ENCODE data around the gene MS4A8.
"Not testable (repeated sequence)": the region's sequence is repeated elsewhere in the genome, so short reads cannot be mapped to it uniquely, and the experiment has no call there.

The MS4A8 gene

DNA sequence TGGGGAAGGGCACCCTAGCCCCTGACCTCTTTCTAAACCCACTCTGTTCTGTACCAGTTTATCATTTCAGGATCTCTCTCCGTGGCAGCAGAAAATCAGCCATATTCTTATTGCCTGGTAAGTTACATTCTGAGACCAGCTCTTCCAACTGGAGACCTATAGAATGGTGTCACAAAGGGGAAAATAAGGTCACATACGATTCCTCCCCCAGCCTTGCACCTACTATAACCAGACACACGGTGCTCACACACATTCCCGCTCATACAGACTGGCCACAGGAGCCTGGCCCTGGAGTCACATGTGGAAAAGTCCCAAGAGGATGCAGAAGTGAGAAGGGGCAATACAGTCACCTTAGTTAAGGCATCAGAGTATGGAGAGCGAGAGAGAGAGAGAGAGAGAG is 7.5 kb downstream of the MS4A8 start:
- in situ Hi-C loops (cut with MboI; ENCODE audit: low sequenced_read_pairs): no loop called here
- Histone ChIP-seq H3K36me3 (replicated peaks) (no peaks in the 10 kb centered on the region), H3K27me3 (ENCODE audit: low read depth) (no peaks in the 10 kb centered on the region), H3K4me3 (no peak overlapping the region), H3K4me1 (no peaks in the 10 kb centered on the region), H3K9me3 (no peaks in the 10 kb centered on the region)
- DNase-seq (ENCODE audit: low spot score in 2 of 2): no peak

DNA sequence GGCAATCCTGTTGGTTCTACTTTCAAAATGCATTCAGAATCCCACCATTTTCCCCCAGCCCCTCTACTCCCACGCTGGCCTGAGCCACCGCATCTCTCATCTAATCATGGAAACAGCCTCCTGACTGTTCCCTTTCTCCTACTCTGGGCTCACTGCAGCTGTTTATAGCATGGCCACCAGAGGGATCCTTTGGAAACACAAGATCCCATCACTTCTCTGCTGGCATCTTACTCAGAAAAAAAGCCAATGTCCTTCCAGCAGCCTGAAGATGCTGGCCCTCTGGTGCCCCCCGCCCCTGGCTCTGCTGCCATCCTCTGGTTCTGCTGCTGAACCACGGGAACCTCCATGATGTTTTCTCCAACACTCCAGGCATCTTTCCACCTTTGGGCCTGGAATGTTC is 11.1 kb downstream of the MS4A8 start:
- in situ Hi-C loops (cut with MboI; ENCODE audit: low sequenced_read_pairs): no loop called here
- H3K9me3 ChIP-seq: no peaks in the 10 kb centered on the region
- no peaks in the 10 kb centered on the region for H3K36me3 ChIP-seq (replicated peaks)
- no peaks in the 10 kb centered on the region for H3K4me1 ChIP-seq
- no peak for DNase-seq (ENCODE audit: low spot score in 2 of 2)
- no peaks in the 10 kb centered on the region for H3K27me3 ChIP-seq (ENCODE audit: low read depth)
- H3K4me3 ChIP-seq: no peak overlapping the region

- Histone ChIP-seq H3K4me3 (no peak overlapping the region), H3K4me1 (no peaks in the 10 kb centered on the region), H3K9me3 (no peaks in the 10 kb centered on the region), H3K27me3 (ENCODE audit: low read depth) (no peaks in the 10 kb centered on the region), H3K36me3 (replicated peaks) (no peaks in the 10 kb centered on the region)
- in situ Hi-C loops (cut with MboI; ENCODE audit: low sequenced_read_pairs): no loop called here
- DNase-seq (ENCODE audit: low spot score in 2 of 2): no peak
These were observed 11.9 kb downstream of the MS4A8 start for GRCh38 chr11:60711276-60711675.

- H3K27me3 ChIP-seq (ENCODE audit: low read depth); H3K4me3 ChIP-seq: not testable (repeated sequence)
These were observed 14.0 kb downstream of the MS4A8 start for GRCh38 chr11:60713423-60713822.

DNA sequence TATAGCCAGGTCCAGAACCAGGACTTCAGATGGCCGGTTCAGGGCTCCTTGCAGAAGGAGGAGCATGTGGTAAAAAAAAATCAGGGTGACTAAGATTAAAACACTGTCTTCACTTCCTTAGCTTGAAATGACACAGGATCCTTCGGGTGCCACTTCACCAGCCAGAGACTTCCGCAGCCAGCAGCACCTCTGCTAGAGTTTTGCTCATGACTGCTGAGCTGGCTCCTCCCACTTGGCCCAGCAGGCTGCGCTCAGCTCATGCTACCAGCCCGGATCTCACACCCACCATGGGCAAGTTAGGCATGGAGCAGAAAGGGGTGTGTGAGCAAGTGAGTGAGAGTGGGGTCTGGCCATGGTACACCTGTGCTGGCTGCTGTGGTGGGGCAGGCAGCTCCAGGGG is 18.5 kb downstream of the MS4A8 start:
- Histone ChIP-seq H3K36me3 (replicated peaks) (no peaks in the 10 kb centered on the region), H3K27me3 (ENCODE audit: low read depth) (no peaks in the 10 kb centered on the region), H3K4me1 (no peaks in the 10 kb centered on the region), H3K9me3 (0 out of 2 replicates have a peak, but pooled peaks cover 2% of the 10 kb centered on the region), H3K4me3 (no peak overlapping the region)
- no peak for DNase-seq (ENCODE audit: low spot score in 2 of 2)
- in situ Hi-C loops (cut with MboI; ENCODE audit: low sequenced_read_pairs): no loop called here

More at GRCh38 chr11:60713423-60713822, 14.0 kb downstream of the MS4A8 start:
- in situ Hi-C loops (cut with MboI; ENCODE audit: low sequenced_read_pairs); H3K4me1 ChIP-seq; DNase-seq (ENCODE audit: low spot score in 2 of 2); H3K9me3 ChIP-seq; H3K36me3 ChIP-seq (replicated peaks): not testable (repeated sequence)

- Histone ChIP-seq H3K9me3 (0 out of 2 replicates have a peak, but pooled peaks cover 2% of the 10 kb centered on the region), H3K36me3 (replicated peaks) (no peaks in the 10 kb centered on the region), H3K4me3 (no peak overlapping the region), H3K27me3 (ENCODE audit: low read depth) (no peaks in the 10 kb centered on the region), H3K4me1 (no peaks in the 10 kb centered on the region)
- in situ Hi-C loops (cut with MboI; ENCODE audit: low sequenced_read_pairs): no loop called here
- DNase-seq (ENCODE audit: low spot score in 2 of 2): no peak
These were observed 19.3 kb downstream of the MS4A8 start for GRCh38 chr11:60718524-60719316.

GRCh38 chr11:60719391-60719790 is 20.0 kb downstream of the MS4A8 start:
- in situ Hi-C loops (cut with MboI; ENCODE audit: low sequenced_read_pairs): no loop called here
- Histone ChIP-seq H3K27me3 (ENCODE audit: low read depth) (no peaks in the 10 kb centered on the region), H3K36me3 (replicated peaks) (no peaks in the 10 kb centered on the region), H3K9me3 (0 out of 2 replicates have a peak, but pooled peaks cover 2% of the 10 kb centered on the region), H3K4me3 (no peak overlapping the region), H3K4me1 (no peaks in the 10 kb centered on the region)
- DNase-seq (ENCODE audit: low spot score in 2 of 2): no peak

DNA sequence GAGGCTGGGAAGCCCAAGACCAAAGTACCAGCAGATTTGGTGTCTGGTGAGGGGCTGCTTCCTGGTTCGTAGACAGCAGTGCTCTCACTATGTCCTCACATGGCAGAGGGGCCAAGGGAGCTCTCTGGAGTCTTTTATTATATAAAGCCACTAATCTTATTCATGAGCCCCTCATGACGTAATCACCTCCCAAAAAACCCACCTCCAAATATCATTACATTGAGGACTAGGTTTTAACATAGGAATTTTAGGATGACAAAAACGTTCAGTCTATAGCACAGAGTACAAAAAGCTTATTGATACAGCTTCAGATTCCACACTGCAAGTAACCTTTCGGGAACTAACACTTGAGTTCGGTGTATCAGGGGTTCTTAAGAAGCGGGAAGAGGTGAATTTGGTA is 21.0 kb downstream of the MS4A8 start:
- in situ Hi-C loops (cut with MboI; ENCODE audit: low sequenced_read_pairs): no loop called here
- no peaks in the 10 kb centered on the region for H3K4me1 ChIP-seq
- no peaks in the 10 kb centered on the region for H3K27me3 ChIP-seq (ENCODE audit: low read depth)
- 0 out of 2 replicates have a peak, but pooled peaks cover 2% of the 10 kb centered on the region for H3K9me3 ChIP-seq
- no peak for DNase-seq (ENCODE audit: low spot score in 2 of 2)
- H3K36me3 ChIP-seq (replicated peaks): no peaks in the 10 kb centered on the region
- no peak overlapping the region for H3K4me3 ChIP-seq

DNA sequence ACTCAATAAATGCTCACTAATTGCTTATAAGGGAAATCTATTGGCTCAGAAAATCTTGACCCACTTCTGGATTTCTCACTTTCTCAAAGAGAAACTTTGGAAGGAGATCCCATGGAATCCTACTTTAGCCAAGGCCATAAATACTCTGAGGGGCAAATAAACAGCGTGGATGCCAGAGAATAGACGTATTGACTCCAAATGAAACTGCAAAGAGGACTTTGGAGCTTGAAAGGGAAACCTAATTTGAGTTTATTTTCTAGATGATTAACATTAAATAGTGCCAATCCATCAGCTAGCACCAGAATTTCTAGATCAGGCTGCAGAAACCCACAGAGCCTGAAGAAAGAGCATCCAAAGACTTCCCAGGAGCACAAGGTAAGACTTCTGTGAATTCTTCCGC is 25.0 kb downstream of the MS4A8 start, which contains the start of gene MS4A18:
Gene MS4A18, plus strand, starts transcription at position 301 of the 400 bp plus-strand sequence.
- in situ Hi-C loops (cut with MboI; ENCODE audit: low sequenced_read_pairs): no loop called here
- no peak for DNase-seq (ENCODE audit: low spot score in 2 of 2)
- H3K9me3 ChIP-seq: no peaks in the 10 kb centered on the region
- no peaks in the 10 kb centered on the region for H3K4me1 ChIP-seq
- H3K36me3 ChIP-seq (replicated peaks): no peaks in the 10 kb centered on the region
- H3K4me3 ChIP-seq: no peak within 1 kb of the TSS
- no peaks in the 10 kb centered on the region; the same call in 1 of the 2 replicates for H3K27me3 ChIP-seq (ENCODE audit: low read depth)

DNA sequence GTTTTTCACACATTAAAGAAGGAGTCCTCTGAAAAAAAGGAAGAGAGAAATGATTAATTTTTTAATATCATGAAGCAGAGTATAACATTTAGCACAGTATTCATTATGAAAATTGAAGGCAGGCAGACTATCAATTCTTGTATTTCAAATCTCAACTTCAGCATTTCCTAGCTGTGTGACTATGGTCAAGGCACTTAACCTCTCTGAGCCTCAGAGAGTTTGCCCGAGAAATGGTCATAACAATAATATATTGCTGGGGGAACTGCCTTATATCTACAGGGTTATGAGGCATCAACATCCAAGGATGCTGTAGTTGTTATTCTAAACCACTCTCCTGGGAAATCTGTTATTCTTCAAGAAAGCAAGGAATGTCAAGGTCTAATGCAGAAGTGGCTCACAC is 26.2 kb downstream of the MS4A8 start:
- H3K27me3 ChIP-seq (ENCODE audit: low read depth): no peaks in the 10 kb centered on the region; the same call in 1 of the 2 replicates

DNA sequence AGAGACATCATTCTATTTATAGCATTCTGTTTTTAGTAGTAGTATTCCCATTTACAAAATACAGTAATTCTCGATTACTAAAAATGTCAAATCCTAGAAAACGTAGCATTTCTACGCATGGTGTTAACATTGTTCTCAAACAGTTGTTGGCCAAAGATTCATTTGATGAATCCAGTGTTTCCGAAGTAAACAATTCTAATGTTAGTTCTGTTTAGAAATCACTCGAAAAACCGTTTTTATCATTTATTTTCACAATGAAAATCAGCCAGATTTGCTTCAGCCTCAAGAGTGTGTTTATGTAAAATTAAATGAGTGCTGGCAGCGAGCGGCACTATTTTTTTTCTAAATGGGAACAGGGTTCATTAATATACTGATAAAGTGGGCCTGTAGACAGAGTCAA is 32.2 kb downstream of the MS4A8 start:
- no peak for DNase-seq (ENCODE audit: low spot score in 2 of 2)
- H3K27me3 ChIP-seq (ENCODE audit: low read depth): no peaks in the 10 kb centered on the region; the same call in 1 of the 2 replicates

More for the DNA sequence above, 26.2 kb downstream of the MS4A8 start:
- Histone ChIP-seq H3K36me3 (replicated peaks) (no peaks in the 10 kb centered on the region), H3K9me3 (no peaks in the 10 kb centered on the region), H3K4me1 (no peaks in the 10 kb centered on the region), H3K4me3 (no peak overlapping the region)
- no peak for DNase-seq (ENCODE audit: low spot score in 2 of 2)
- in situ Hi-C loops (cut with MboI; ENCODE audit: low sequenced_read_pairs): no loop called here

GRCh38 chr11:60734279-60734678 is 34.9 kb downstream of the MS4A8 start:
- H3K27me3 ChIP-seq (ENCODE audit: low read depth): no peaks in the 10 kb centered on the region
- no peaks in the 10 kb centered on the region for H3K36me3 ChIP-seq (replicated peaks)
- DNase-seq (ENCODE audit: low spot score in 2 of 2): no peak
- no peaks in the 10 kb centered on the region for H3K4me1 ChIP-seq
- H3K4me3 ChIP-seq: no peak overlapping the region
- H3K9me3 ChIP-seq: no peaks in the 10 kb centered on the region
- in situ Hi-C loops (cut with MboI; ENCODE audit: low sequenced_read_pairs): no loop called here

More for the DNA sequence above, 32.2 kb downstream of the MS4A8 start:
- Histone ChIP-seq H3K36me3 (replicated peaks) (no peaks in the 10 kb centered on the region), H3K9me3 (no peaks in the 10 kb centered on the region), H3K4me1 (no peaks in the 10 kb centered on the region), H3K4me3 (no peak overlapping the region)
- in situ Hi-C loops (cut with MboI; ENCODE audit: low sequenced_read_pairs): no loop called here

DNA sequence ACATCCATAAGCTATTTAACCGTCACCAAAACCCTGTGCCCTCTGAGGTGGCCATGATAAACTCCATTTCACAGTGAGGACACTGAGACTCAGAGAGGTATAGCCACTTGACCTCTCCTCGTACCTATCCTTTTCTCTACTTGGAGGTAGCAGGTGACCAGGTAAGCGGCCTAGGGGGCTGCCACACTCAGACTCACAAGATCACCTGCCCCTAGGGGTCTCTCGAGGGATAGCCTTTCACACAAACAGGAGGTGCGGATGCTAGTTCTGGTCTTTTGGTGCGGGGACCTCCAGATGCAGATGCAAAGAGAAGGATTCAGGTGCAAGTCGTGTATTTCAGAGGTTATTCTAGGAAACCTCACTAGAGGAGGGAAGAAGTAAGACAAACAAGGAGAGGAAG is 39.7 kb downstream of the MS4A8 start:
- DNase-seq (ENCODE audit: low spot score in 2 of 2): no peak
- Histone ChIP-seq H3K4me1 (no peaks in the 10 kb centered on the region), H3K36me3 (replicated peaks) (no peaks in the 10 kb centered on the region), H3K27me3 (ENCODE audit: low read depth) (no peaks in the 10 kb centered on the region), H3K9me3 (no peaks in the 10 kb centered on the region), H3K4me3 (no peak overlapping the region)
- in situ Hi-C loops (cut with MboI; ENCODE audit: low sequenced_read_pairs): no loop called here

DNA sequence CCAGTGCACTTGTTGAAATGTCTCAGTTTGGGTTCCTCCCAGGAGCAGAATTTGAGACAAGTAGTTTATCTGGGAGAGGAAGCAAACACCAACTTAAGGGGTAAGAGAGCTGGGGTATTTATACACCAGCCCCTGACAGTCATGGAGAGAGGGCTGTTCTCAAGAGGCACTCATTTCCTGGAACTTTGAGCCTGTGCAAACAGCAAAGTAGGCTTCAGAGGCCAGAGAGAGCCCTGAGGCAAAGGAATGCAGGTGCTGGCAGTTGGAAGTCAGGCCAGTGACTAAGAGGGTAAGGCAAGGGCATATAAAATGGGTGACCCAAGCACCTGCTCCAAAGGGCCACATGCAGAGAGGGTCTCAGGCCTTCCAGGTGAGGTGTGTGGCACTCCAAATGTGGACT is 41.2 kb downstream of the MS4A8 start:
- DNase-seq (ENCODE audit: low spot score in 2 of 2): no peak
- Histone ChIP-seq H3K4me1 (no peaks in the 10 kb centered on the region), H3K4me3 (no peak overlapping the region), H3K27me3 (ENCODE audit: low read depth) (no peaks in the 10 kb centered on the region), H3K9me3 (no peaks in the 10 kb centered on the region), H3K36me3 (replicated peaks) (no peaks in the 10 kb centered on the region)
- in situ Hi-C loops (cut with MboI; ENCODE audit: low sequenced_read_pairs): no loop called here

Data from HAP-1 (cell line).